SK-N-SH (cell line): ENCODE results near the gene GMPPA.

Source experiments
- ELF1 ChIP-seq: IDR thresholded peaks from 2 replicates; pipeline ENCODE4 v1.4.0; 2012
- EZH2phosphoT487 ChIP-seq: fragments of 200-600 bp; sonication (generic); IDR thresholded peaks from 2 replicates; pipeline ENCODE4 v1.6.1; 2017; ENCODE audit warnings: low read depth, mixed run types, mild to moderate bottlenecking, antibody characterized with exemption, moderate library complexity, borderline replicate concordance
- FOSL2 ChIP-seq: IDR thresholded peaks from 2 replicates; pipeline ENCODE4 v1.4.0; 2012; ENCODE audit warnings: low read depth, mild to moderate bottlenecking, moderate library complexity, borderline replicate concordance
- GABPA ChIP-seq: IDR thresholded peaks from 2 replicates; pipeline ENCODE4 v1.4.0; 2012; ENCODE audit warnings: low read depth, mild to moderate bottlenecking
- MEF2A ChIP-seq: IDR thresholded peaks from 2 replicates; pipeline ENCODE4 v1.4.0; 2012; ENCODE audit warnings: low read depth, borderline replicate concordance
- NRF1 ChIP-seq: IDR thresholded peaks from 2 replicates; pipeline ENCODE4 v1.6.1; 2012; ENCODE audit warnings: low read depth, mild to moderate bottlenecking, low read length
- RCOR1 ChIP-seq: fragments of 150-350 bp; IDR thresholded peaks from 2 replicates; pipeline ENCODE4 v1.6.1; 2017; ENCODE audit warnings: antibody characterized with exemption, low read length
- SIN3A ChIP-seq: IDR thresholded peaks from 2 replicates; pipeline ENCODE4 v1.6.1; 2012; ENCODE audit warnings: low read depth, mild to moderate bottlenecking, low read length, moderate library complexity, borderline replicate concordance
- TF ChIP-seq, protein P1 (sequence below): fragments of 200-600 bp; sonication (generic); IDR thresholded peaks from 2 replicates; pipeline ENCODE4 v1.6.1; 2017; ENCODE audit warnings: antibody characterized with exemption, mild to moderate bottlenecking, moderate library complexity
- TF ChIP-seq, protein P2 (sequence below): IDR thresholded peaks from 2 replicates; pipeline ENCODE4 v1.4.0; 2012; ENCODE audit warnings: low read depth, borderline replicate concordance

DNA sequence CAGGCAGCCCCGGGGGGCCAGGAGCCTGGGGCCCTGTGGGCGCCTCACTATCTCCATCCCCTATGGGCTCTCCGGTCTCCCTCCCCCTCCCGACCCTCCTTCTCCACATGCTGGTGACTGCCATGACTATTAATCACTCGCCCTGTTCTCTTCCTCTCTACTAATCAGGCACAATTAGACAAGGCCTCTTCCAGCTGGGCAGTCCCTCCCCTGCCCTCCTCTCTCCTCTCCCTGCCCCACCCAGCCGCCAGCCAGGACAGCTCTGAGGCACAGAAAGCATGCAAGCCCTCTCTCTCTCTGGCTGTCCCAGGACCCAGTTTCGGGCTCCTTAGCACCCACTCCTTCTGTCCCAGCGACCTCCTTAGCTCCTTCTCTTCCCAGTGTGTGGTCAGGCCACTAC lies 21.4 kb downstream of the GMPPA start:
- TF ChIP-seq NRF1 (no peak), GABPA (no peak), EZH2phosphoT487 (no peak), ELF1 (no peak), FOSL2 (no peak), RCOR1 (no peak), SIN3A (no peak), MEF2A (no peak)
- TF ChIP-seq, protein P1, sequence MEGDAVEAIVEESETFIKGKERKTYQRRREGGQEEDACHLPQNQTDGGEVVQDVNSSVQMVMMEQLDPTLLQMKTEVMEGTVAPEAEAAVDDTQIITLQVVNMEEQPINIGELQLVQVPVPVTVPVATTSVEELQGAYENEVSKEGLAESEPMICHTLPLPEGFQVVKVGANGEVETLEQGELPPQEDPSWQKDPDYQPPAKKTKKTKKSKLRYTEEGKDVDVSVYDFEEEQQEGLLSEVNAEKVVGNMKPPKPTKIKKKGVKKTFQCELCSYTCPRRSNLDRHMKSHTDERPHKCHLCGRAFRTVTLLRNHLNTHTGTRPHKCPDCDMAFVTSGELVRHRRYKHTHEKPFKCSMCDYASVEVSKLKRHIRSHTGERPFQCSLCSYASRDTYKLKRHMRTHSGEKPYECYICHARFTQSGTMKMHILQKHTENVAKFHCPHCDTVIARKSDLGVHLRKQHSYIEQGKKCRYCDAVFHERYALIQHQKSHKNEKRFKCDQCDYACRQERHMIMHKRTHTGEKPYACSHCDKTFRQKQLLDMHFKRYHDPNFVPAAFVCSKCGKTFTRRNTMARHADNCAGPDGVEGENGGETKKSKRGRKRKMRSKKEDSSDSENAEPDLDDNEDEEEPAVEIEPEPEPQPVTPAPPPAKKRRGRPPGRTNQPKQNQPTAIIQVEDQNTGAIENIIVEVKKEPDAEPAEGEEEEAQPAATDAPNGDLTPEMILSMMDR = no peak
- TF ChIP-seq, protein P2, sequence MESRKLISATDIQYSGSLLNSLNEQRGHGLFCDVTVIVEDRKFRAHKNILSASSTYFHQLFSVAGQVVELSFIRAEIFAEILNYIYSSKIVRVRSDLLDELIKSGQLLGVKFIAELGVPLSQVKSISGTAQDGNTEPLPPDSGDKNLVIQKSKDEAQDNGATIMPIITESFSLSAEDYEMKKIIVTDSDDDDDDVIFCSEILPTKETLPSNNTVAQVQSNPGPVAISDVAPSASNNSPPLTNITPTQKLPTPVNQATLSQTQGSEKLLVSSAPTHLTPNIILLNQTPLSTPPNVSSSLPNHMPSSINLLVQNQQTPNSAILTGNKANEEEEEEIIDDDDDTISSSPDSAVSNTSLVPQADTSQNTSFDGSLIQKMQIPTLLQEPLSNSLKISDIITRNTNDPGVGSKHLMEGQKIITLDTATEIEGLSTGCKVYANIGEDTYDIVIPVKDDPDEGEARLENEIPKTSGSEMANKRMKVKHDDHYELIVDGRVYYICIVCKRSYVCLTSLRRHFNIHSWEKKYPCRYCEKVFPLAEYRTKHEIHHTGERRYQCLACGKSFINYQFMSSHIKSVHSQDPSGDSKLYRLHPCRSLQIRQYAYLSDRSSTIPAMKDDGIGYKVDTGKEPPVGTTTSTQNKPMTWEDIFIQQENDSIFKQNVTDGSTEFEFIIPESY = no peak
